ENCODE data around the gene NR1H3. TPM values are rescaled to one million over a fixed set of nuclear protein-coding genes. Genes with fewer than 3 reads are reported as not detected.
"Not testable (repeated sequence)": the region's sequence is repeated elsewhere in the genome, so short reads cannot be mapped to it uniquely, and the experiment has no call there.

NR1H3 gene
- total RNA-seq, 1 donor from 2014 or later = 17.3 TPM

DNA sequence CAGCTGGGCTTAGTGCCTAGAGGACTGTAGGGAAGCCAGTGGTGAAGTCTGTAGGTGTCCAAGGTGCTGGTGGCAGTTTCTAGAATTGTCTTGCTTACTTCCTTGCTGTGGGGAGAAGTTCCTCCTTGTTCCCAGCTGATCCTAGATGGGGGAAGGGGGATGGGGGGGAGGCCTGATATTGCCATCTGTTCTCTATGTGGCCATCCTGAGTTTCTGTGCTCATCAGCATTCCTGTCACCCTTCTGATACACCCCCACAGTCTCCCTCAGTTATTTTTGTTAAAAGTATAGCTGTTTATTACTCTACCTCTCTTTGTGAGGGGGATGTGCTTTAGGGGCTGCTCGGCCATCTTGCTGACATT, 48.7 kb downstream of the NR1H3 start:
- DNase-seq (ENCODE audit: low read depth) = no peak

DNA sequence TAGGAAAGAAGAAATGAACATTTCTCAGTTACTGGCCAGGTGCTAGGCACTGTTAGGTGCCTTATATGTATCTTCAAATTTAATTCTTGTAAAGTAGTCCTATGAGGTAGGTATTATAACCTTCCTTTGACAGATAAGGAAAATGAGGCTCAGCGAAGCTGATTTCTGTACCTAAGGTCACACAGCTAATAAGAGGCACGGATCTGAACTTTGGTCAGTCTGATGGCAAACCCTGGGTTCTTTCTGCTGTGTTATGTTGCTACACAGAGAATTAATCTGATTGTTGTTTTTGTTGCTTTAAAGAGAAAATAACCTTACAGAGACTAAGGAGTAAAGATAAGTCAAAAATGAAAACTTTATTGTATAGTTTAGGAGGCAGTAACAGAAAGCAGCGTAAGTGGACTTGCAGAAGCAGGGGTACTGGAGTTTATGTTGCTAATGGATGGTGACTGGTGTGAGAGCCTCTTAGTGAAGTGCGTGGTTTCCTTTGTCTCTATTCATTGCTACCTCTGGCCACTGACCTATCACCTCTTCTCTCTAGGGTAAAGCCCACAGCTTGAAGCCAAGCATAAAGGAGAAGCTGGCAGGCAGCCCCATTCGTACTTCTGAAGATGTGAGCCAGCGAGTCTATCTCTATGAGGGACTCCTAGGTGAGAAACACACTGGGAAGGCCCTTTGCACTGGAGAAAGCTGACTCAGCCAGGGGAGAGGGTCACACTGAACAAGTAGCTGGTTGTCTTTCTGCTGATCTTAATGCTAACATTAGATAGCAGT, 50.4 kb downstream of the NR1H3 start:
- no peak for DNase-seq (ENCODE audit: low read depth)

DNA sequence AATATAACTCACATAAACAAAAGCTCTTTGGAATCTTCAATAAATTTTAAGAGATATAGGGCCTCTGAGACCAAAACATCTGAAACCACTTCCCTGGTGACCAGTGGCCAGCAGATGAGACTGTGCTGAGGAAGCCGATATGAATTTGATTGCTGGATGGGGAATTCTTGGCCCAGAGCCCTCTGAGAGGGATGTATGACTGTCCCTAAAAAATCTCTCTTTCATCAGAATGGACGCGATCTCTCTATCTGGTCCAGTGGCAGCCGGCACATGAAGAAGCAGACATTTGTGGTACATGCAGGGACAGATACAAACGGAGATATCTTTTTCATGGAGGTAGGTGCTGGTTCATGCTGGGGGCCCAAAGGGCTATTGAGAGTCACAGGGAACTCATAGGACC, 57.2 kb downstream of the NR1H3 start:
- DNase-seq (ENCODE audit: low read depth) = no peak

DNA sequence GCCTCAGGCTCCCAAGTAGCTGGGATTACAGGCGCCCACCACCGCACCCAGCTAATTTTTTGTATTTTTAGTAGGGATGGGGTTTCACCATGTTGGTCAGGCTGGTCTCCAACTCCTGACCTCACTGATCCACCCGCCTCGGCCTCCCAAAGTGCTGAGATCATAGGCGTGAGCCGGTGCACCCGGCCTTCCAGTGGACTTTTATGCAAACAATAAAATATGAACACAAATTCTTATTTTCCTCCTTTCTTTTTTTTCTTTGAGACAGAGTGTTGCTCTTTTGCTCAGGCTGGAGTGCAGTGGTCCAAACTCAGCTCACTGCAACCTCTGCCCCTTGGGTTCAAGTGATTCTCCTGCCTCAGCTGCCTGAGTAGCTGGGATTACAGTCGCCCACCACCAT, 58.7 kb downstream of the NR1H3 start:
- DNase-seq (ENCODE audit: low read depth) = not testable (repeated sequence)

DNA sequence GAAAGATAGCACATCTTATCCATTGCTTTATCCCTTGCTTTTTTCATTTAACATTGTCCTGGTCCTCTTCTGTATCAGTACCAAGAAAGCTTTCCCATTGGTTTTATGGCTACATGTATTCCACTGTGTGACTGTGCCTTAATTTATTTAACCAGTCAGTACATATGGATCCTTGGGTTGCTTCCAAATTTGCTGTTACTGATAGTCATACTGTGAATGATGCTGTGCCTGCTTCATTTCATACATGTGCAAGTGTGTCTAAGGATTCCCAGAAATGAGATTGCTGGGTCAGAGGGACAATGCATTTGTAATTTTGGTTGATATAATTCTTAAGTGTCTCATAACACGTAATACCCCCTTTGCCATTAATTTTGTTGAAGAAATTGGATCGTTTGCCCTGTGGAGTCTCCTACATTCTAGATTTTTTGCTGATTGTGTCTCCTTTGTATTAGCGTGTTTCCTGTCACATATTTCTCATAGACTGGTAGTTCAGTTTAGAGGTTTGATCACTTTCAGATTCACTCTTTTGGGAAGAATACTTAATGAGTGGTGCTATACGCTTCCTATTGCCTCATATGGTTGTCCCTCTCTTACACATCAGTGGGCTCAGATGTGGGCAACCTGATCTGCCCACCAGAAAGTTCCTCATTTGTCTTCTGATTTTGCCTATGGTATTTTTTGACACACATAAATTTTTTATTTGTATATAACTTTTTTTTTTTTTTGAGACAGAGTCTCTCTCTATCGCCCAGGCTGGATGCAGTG, 59.5 kb downstream of the NR1H3 start:
- DNase-seq (ENCODE audit: low read depth) = no peak

DNA sequence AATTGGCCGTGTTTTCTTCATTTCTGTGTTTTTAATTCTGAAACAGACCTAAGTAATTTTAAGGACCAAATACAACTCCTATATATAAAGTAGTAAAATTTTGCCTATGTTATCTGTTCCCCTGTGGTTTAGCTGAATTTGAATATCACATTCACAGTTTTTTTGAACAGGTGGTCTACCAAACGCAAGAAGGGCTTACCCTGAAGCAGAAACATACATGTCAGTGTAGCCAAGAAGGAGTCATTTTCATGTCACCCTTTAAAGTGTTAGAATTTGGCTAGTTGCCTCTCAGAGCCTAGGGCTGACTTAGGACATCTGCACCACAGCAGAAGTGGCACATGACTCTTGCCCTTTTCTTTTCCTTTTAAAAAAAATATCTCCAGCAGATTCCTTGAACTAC, 60.4 kb downstream of the NR1H3 start:
- DNase-seq (ENCODE audit: low read depth) = no peak

Other genes starting within 250 kb of the NR1H3 start
- 116 and 242 TPM in 2 replicates for gene ARFGAP2, start 81.1 kb upstream of the NR1H3 start, total RNA-seq
- gene PACSIN3, start 71.6 kb upstream of the NR1H3 start, total RNA-seq = 29.8 and 44.6 TPM in 2 replicates
- gene DDB2, start 43.0 kb upstream of the NR1H3 start, total RNA-seq = 23.6 and 25.1 TPM in 2 replicates
- gene ACP2, start 9.2 kb upstream of the NR1H3 start, total RNA-seq = 38.0 and 40.5 TPM in 2 replicates
- gene MADD, start 12.1 kb downstream of the NR1H3 start, total RNA-seq = 7.1 and 23.8 TPM in 2 replicates
- gene MYBPC3, start 94.7 kb downstream of the NR1H3 start, total RNA-seq = not detected in 2 replicates
- gene SPI1, start 120.6 kb downstream of the NR1H3 start, total RNA-seq = not detected in 2 replicates
- 51.9 and 140 TPM in 2 replicates for gene SLC39A13, start 150.6 kb downstream of the NR1H3 start, total RNA-seq
- gene PSMC3, start 168.4 kb downstream of the NR1H3 start, total RNA-seq = 169 and 186 TPM in 2 replicates
- 0.10 and 0.17 TPM in 2 replicates for gene RAPSN, start 191.1 kb downstream of the NR1H3 start, total RNA-seq